RCC 7860 (cell line): Measurements from ENCODE around the gene RAD9A.

Experiments
- DNase-seq: peaks from one replicate; pipeline ENCODE4 v3.0.0-alpha.2; 2015; ENCODE audit warnings: low spot score
- FAIRE-seq: peaks from 2 replicates; lab custom pipeline; 2012; peaks lifted over from hg19 to GRCh38; lab: Jason Lieb, UNC

The RAD9A gene

DNA sequence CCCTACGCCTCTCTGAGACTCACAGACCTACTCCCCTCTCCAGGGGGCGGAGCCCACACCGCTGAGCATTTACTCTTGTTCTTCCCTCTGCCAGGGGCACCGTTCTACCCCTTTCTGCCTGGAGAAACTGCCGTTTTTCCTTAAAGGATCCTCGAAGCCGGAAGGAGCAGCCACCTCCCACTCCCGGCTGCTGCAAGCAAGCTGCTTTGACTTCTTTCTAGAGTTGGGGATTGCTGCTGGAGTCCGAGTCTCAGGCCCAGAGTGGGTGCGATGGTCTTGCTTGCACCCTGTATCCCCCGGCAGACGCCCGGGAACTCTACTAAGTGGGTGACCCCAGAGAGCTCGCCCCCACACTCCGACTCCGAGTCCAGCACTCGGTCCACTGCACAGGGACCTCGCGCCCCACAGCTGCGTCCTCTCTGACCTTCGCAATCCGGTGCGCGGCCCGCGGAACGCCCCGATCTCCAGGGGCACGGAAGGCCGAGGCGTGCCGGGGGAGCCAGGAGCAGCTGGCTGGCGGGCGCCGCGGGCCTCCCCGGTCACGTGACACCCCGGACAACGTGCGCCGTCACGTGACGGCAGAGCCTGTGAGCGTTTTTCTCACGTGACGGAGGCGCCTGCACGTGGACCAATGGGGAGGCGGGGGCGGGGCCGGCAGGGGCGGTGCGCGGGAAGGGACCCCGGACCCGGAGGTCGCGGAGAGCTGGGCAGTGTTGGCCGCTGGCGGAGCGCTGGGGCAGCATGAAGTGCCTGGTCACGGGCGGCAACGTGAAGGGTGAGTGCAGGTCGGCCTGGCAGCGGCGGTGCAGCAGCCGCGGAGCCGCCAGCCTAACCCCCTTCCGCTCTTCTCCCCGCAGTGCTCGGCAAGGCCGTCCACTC is at the start of gene RAD9A:
TSS of gene RAD9A (plus strand) at position 683 of the 879 bp plus-strand sequence. CDS start at position 742, 59 bp downstream.
- FAIRE-seq (no peak), DNase-seq (peak; percentile 76)

DNA sequence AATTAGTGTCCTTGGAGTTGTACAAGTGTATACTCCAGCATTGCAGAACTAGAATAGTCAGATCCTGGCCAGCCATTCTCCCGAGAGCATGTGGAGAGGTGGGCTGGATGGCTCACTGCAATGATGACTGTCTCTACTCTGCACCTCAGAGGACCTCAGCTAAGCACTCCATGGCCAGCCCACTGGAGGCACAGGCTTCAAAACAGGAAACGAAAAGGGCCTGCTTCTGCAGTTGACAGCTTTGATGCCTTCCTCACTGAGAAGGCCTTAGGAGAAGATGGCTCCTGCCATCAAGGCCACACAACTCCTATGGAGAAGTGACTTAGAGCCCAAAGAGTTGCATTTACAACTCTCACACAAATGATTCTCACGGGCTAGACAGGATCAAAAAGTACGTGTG is 47.5 kb upstream of the RAD9A start:
- FAIRE-seq (no peak), DNase-seq (no peak)

GRCh38 chr11:67345247-67345919 is 46.4 kb upstream of the RAD9A start:
- FAIRE-seq = no peak
- DNase-seq = no peak

- DNase-seq (peak; percentile 25), FAIRE-seq (no peak)
Measured at GRCh38 chr11:67345920-67346819, 45.6 kb upstream of the RAD9A start.

DNA sequence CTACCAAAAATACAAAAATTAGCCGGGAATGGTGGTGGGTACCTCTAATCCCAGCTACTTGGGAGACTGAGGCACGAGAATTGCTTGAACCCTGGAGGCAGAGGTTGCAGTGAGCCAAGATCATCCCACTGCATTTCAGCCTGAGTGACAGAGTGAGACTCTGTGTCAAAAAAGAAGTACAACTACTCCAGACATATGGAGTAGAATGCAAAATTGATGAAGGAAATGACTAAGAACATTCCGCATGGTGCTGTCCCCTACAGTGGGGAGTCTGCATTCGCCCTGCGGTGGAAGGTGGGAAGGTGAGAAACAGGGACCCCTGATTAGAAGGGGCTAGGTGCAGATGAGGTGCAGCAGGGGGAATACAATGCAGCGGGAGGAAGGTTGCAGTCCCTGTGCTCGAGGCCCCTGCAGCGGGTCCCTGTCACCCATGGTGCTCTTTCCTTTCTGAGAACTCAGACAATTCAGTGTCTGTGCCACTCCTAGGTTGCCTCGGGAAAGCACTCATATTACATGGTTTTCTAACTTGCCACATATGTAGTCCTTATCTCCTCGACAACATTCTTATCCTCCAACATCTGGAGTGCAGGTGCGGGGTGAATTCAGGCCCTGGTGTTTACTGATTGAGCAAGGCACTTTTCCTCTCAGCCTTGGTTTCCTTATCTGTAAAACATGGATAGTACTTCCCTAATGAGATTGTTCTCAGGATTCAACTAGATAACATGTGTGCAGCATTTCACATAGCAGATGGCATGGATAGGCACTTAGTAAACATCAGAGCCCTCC is 43.6 kb upstream of the RAD9A start:
- no peak for FAIRE-seq

DNA sequence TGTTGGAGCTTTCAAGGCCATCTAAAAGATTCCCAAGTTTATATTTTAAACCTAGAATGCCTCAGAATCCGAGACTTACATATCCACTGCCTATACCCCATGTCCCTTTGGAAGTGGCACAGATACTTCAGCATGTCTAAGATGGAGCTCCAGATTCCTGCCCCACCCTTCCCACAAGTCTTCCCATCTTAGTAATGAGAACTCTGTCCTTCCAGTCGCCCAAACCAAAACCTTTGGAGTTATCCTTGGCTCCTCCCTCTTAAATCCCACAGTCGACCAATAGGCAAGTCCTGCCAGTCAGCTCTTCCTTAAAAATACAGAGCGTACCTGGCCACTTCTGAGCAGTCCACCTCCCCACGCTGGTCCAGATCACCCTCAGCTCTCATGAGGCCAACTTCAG is 42.8 kb upstream of the RAD9A start:
- FAIRE-seq (no peak), DNase-seq (no peak)

More for the DNA sequence above, 43.6 kb upstream of the RAD9A start:
- DNase-seq = no peak

DNA sequence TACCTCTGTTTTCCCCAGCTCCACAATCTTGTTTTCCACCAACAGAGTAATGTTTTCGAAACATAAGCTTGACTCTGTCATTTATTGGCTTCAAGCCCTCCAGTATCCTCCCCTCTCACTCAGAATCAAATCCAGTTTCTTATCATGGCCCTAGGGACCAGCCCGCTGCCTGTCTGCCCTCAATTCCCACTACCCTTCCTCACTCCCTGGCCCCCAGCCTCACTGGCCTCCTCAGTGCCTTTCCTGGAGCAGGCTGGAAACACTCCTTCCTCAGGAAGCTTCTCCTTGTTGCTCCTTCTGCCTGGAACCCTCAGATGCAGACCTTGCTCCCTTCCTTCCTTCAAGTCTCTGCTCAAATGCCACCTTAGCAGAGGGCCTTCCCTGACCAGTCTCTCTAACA is 42.3 kb upstream of the RAD9A start:
- DNase-seq (no peak), FAIRE-seq (no peak)

- FAIRE-seq = no peak
- no peak for DNase-seq
Measured at GRCh38 chr11:67349928-67350465, 41.8 kb upstream of the RAD9A start.

- FAIRE-seq (no peak), DNase-seq (peak; percentile 66)
Measured at GRCh38 chr11:67351275-67352005, 40.3 kb upstream of the RAD9A start.

- no peak for FAIRE-seq
Measured at GRCh38 chr11:67352546-67353316, 39.1 kb upstream of the RAD9A start.

DNA sequence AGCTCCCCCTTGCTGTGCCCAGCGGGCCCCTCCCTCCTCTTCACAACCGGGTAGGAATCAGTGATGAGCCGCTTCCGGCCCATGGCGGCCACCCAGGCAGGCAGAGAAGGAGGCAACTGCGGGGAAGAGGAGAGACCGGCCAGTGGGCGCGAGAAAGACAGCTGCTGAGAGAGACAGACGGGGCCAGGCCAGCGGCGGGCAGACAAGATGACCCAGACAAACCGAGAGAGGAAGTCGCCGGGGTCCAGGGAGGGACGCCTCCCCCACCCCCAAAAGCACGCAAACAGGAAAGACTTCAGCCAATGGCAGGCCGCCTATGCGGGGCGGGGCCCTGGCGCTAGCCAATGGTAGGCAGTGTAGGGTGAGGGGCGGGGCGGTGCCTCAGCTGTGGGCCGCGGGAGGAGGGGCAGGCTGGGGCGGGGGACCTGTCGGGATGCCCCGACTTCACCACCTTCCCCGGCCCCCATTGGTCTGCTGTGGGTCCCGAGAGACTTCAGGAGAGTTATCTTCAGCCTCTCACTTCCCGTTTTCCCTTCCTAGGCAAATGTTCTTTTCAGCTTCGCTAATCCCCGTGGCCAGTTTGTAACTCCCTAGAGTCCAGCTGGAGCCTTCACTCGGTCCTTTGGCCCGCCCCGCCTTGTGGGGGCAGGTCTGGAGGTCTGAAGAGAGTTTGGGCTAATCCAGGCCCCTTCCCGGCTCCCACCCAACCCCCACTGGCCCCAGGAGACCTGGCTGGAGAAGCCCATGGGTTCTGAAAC is 38.3 kb upstream of the RAD9A start, which contains the start of gene POLD4:
TSS of gene POLD4 (minus strand) at position 230 of the 758 bp plus-strand sequence. CDS start at position 83, 147 bp downstream.
- FAIRE-seq (no peak), DNase-seq (peak; percentile 85)

More at GRCh38 chr11:67352546-67353316, 39.1 kb upstream of the RAD9A start:
- peak; percentile 40 for DNase-seq

DNA sequence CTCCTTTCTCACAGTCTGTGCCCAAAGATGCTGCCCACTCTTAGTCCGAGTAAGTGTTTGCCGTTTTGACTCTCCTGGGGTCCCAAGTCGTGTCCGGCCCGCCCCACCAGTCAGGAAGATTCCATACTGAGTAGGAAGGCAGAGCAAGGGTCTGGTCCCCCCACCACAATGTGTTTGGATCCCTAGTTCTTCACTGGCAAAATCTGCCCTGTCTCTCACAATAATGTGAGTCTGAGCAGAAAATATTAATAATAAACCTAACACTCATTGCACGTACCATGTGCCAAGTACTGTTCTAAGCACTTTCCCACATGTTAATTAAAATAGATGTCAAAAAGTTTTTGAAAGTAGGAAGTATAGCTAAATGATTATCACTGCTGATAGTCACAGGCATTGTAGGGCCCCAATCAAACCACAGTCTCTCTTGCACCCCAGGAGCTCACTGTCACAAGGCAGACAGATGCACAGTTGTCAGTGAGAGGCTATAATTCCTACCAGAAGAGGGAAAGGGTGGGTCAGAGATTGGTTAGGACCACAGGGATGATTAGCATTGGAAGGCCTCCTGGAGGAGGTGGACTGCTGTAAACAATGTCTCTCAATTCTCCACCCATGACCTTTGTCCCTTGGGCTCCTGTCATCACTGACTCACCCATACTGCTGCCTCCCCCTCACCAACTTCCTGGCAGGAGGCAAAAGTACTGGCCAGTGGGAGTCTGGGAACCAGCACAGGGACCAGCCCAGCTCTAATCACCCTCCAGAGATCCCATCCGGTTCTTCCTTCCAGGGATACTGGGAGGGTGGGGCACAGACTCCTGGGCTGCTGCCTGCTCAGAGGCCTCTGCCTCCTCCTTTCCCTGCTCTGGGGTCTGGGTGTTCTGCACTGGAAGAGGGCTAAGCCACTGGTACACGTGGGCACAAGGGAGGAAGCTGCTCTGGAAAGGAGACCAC is 37.4 kb upstream of the RAD9A start:
- FAIRE-seq = peak; percentile 78
- DNase-seq = peak; percentile 96

DNA sequence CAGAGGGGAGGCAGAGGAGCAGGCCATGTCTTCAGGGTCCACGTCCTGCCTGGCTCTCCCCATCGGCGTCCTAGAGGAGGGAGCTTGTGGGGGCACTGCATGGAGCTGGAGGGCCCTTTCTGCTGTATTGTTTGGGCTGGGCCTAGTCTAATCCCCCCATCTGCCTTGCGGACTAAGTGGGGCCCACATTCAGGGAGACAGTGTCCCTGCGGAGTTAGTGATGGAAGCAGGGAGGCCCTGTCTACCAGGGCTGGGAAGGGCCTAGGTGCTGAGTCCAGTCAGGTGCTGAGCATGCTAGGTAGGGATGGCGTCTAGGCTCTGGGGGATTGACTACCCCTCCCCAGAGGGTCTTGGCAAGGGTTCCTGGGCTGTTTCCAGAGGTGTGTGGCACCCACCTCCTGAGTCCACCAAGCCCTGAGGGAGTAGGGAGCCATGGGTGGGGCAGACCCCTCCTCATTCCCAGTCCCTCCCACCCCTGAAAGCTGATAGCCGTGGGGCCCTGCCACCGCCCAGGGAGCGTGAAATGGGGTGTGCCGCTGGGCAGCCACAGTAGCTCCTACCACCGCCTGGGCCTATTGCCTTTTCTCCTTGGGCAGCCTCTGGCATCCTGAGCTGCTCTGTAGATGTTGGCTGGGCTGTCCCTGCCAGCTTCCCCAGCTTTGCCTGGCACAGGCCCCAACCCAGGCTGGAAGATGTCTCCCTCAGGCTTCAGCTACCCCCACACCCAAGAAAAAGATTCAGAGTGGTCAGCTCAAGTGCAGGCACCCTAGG is 36.6 kb upstream of the RAD9A start:
- DNase-seq = no peak
- no peak for FAIRE-seq

DNA sequence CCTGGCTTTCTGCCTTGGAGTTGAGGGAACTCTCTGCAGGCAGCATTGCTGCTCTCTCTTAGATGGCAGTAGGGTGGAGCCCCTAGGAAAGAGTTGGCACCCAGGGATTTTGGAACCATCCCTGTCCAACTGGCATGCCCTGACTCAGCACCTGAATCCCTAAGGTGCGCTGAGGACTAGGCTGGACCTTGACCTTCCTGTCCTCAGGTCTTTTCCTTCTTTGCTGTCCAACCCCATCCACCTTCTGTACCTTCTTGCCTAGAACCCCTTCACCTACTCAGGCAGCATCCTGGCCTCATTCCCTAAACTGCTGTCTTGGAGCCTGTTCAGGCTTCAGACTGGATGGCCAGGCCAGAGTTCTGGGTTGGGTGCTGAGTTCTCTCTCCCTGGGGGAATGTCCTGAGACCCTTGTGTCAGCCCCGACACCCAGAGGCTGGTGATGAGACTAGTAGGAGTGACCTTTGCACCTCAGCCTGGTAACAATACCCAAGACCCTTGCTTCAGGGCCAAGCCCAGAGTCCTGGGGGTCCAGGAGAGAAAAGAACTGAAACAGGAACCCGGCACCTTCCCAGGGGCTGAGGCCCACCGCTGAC is 35.9 kb upstream of the RAD9A start:
- FAIRE-seq (no peak), DNase-seq (no peak)

DNA sequence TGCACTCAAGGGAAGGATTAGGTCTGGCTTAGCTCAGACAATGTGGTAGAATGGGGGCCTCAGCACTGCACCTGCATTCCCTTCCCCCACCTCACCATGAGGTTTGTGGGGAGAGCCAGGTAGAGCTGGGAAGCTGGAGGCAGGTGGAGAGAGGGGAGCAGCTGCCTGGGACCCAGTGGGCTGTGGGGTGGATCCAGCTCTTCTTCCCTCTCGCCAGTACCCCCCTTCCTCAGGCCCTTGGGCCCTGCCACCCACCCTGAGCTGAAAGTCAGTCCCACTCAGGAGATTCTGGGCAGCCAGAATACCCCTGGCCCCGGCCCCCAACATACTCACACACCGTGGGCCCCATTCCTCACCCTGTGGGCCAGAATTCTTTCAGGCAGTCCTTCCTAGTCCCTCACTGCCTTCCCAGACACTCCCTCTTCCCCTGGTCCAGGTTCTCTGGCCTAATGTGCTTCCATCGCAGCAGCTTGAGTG is 35.4 kb upstream of the RAD9A start:
- FAIRE-seq = no peak
- DNase-seq = no peak
